ACC112 (cell line): ENCODE measurements around the gene PCBP3.
"Not testable (repeated sequence)": the region's sequence is repeated elsewhere in the genome, so short reads cannot be mapped to it uniquely, and the experiment has no call there.

ENCODE experiments used
- H2AFZ ChIP-seq: fragments of 200-600 bp; sonication (generic); one replicate; pipeline ENCODE4 v1.6.0; 2017; ENCODE audit warnings: antibody characterized with exemption, low read length; ENCODE audit not compliant: unreplicated experiment
- H3K27ac ChIP-seq: fragments of 200-600 bp; sonication (generic); 2 replicates; pipeline ENCODE4 v1.5.1; 2014; ENCODE audit warnings: low read depth, mild to moderate bottlenecking, antibody characterized with exemption, low read length, moderate library complexity
- H3K27me3 ChIP-seq: fragments of 200-600 bp; sonication (generic); 2 replicates; pipeline ENCODE4 v1.6.1; 2014; ENCODE audit warnings: mild to moderate bottlenecking, antibody characterized with exemption, low read length, moderate library complexity, mixed read lengths; ENCODE audit not compliant: insufficient read depth
- H3K36me3 ChIP-seq: fragments of 200-600 bp; sonication (generic); 2 replicates; pipeline ENCODE4 v1.6.1; 2016; ENCODE audit warnings: mild to moderate bottlenecking, antibody characterized with exemption, low read length, moderate library complexity, mixed read lengths; ENCODE audit not compliant: insufficient read depth
- H3K4me1 ChIP-seq: fragments of 200-600 bp; sonication (generic); one replicate; pipeline ENCODE4 v1.6.1; 2016; ENCODE audit warnings: low read length, mixed read lengths; ENCODE audit not compliant: insufficient read depth, unreplicated experiment, control insufficient read depth
- H3K4me3 ChIP-seq: fragments of 200-600 bp; sonication (generic); 2 replicates; pipeline ENCODE4 v1.5.1; 2014; ENCODE audit warnings: mild to moderate bottlenecking, low read depth, low read length
- H3K79me2 ChIP-seq: fragments of 200-600 bp; sonication (generic); one replicate; pipeline ENCODE4 v1.6.0; 2016; ENCODE audit warnings: low read length; ENCODE audit not compliant: control insufficient read depth, unreplicated experiment, insufficient read depth

Gene PCBP3

GRCh38 chr21:45801989-45802388, 158.5 kb downstream of the PCBP3 start:
- no peaks in the 10 kb centered on the region for H3K79me2 ChIP-seq
- no peak overlapping the region for H3K4me3 ChIP-seq
- no peak overlapping the region for H2AFZ ChIP-seq
- no peak overlapping the region for H3K27ac ChIP-seq
- H3K4me1 ChIP-seq = no peaks in the 10 kb centered on the region
- H3K27me3 ChIP-seq = no peaks in the 10 kb centered on the region
- H3K36me3 ChIP-seq = no peaks in the 10 kb centered on the region

GRCh38 chr21:45802425-45802824, 158.9 kb downstream of the PCBP3 start:
- H2AFZ ChIP-seq = no peak overlapping the region
- H3K27me3 ChIP-seq = no peaks in the 10 kb centered on the region
- no peaks in the 10 kb centered on the region for H3K36me3 ChIP-seq
- no peak overlapping the region for H3K4me3 ChIP-seq
- no peak overlapping the region for H3K27ac ChIP-seq
- H3K4me1 ChIP-seq = no peaks in the 10 kb centered on the region
- no peaks in the 10 kb centered on the region for H3K79me2 ChIP-seq

GRCh38 chr21:45802956-45803617, 159.6 kb downstream of the PCBP3 start:
- H3K27ac ChIP-seq = no peak overlapping the region
- H3K4me3 ChIP-seq = no peak overlapping the region
- no peaks in the 10 kb centered on the region for H3K36me3 ChIP-seq
- no peaks in the 10 kb centered on the region for H3K79me2 ChIP-seq
- no peaks in the 10 kb centered on the region for H3K27me3 ChIP-seq
- H3K4me1 ChIP-seq = no peaks in the 10 kb centered on the region
- H2AFZ ChIP-seq = no peak overlapping the region

GRCh38 chr21:45803618-45804340, 160.3 kb downstream of the PCBP3 start:
- no peaks in the 10 kb centered on the region for H3K4me1 ChIP-seq
- H3K4me3 ChIP-seq = no peak overlapping the region
- no peak overlapping the region for H3K27ac ChIP-seq
- H3K36me3 ChIP-seq = no peaks in the 10 kb centered on the region
- H2AFZ ChIP-seq = no peak overlapping the region
- no peaks in the 10 kb centered on the region for H3K27me3 ChIP-seq
- no peaks in the 10 kb centered on the region for H3K79me2 ChIP-seq

GRCh38 chr21:45804809-45805313, 161.3 kb downstream of the PCBP3 start:
- H3K36me3 ChIP-seq = no peaks in the 10 kb centered on the region
- H3K27me3 ChIP-seq = no peaks in the 10 kb centered on the region
- no peak overlapping the region for H2AFZ ChIP-seq
- no peak overlapping the region for H3K4me3 ChIP-seq
- H3K79me2 ChIP-seq = no peaks in the 10 kb centered on the region
- H3K27ac ChIP-seq = no peak overlapping the region
- H3K4me1 ChIP-seq = no peaks in the 10 kb centered on the region

- Histone ChIP-seq H3K27ac (no peak overlapping the region), H3K79me2 (no peaks in the 10 kb centered on the region), H3K27me3 (no peaks in the 10 kb centered on the region), H2AFZ (no peak overlapping the region), H3K4me3 (no peak overlapping the region), H3K4me1 (no peaks in the 10 kb centered on the region), H3K36me3 (no peaks in the 10 kb centered on the region)
Measured at GRCh38 chr21:45805321-45805720, 161.8 kb downstream of the PCBP3 start.

GRCh38 chr21:45806042-45806441, 162.5 kb downstream of the PCBP3 start:
- Histone ChIP-seq H3K79me2 (no peaks in the 10 kb centered on the region), H3K4me3 (no peak overlapping the region), H3K4me1 (no peaks in the 10 kb centered on the region), H3K36me3 (no peaks in the 10 kb centered on the region), H2AFZ (no peak overlapping the region), H3K27ac (no peak overlapping the region), H3K27me3 (no peaks in the 10 kb centered on the region)

- not testable (repeated sequence) for H3K4me3 ChIP-seq, H3K79me2 ChIP-seq, H3K4me1 ChIP-seq, H3K27ac ChIP-seq, H3K36me3 ChIP-seq, H3K27me3 ChIP-seq, H2AFZ ChIP-seq
Measured at GRCh38 chr21:45808663-45809062, 165.1 kb downstream of the PCBP3 start.

GRCh38 chr21:45809421-45809820, 165.9 kb downstream of the PCBP3 start:
- Histone ChIP-seq H3K36me3 (no peaks in the 10 kb centered on the region), H3K27me3 (no peaks in the 10 kb centered on the region), H3K4me1 (no peaks in the 10 kb centered on the region), H3K27ac (no peak overlapping the region), H3K4me3 (no peak overlapping the region), H3K79me2 (no peaks in the 10 kb centered on the region), H2AFZ (no peak overlapping the region)

- Histone ChIP-seq H2AFZ (no peak overlapping the region), H3K27ac (no peak overlapping the region), H3K79me2 (no peaks in the 10 kb centered on the region), H3K4me1 (no peaks in the 10 kb centered on the region), H3K27me3 (no peaks in the 10 kb centered on the region), H3K36me3 (no peaks in the 10 kb centered on the region), H3K4me3 (no peak overlapping the region)
Measured at GRCh38 chr21:45811136-45811535, 167.6 kb downstream of the PCBP3 start.
